Measurements from ENCODE around the gene TCEAL4. TPM values are rescaled to one million over a fixed set of nuclear protein-coding genes. Genes with fewer than 3 reads are reported as not detected.
A peak's percentile ranks its signal among the peaks of the same experiment; 100 is the strongest.

The TCEAL4 gene
- total RNA-seq (100 to 1,000 TPM in 2 of 5 donors, 10 to 100 TPM in 2, 1 to 10 TPM in 1; 5.8 to 247 (median 59.8) TPM), polyA plus RNA-seq (100 to 1,000 TPM; 174 to 247 (median 186) TPM)
- long read RNA-seq, donor 1, transcript TCEAL4-208 (3 exons, 1,273 nt), result major isoform, 24 of 32 reads
- long read RNA-seq, donor 1, partial matches to known transcripts, result 0 of 32 reads
- long read RNA-seq, donor 1, other reads (novel, unspliced or antisense), result 0 of 32 reads
- long read RNA-seq, donor 2, transcript TCEAL4-208 (3 exons, 1,273 nt), result major isoform, 34 of 44 reads
- long read RNA-seq, donor 2, partial matches to known transcripts, result 0 of 44 reads
- long read RNA-seq, donor 2, other reads (novel, unspliced or antisense), result 0 of 44 reads
- long read RNA-seq, donor 3, transcript TCEAL4-208 (3 exons, 1,273 nt), result major isoform, 26 of 53 reads
- long read RNA-seq, donor 3, transcript TCEAL4-212 (3 exons, 1,008 nt), result minor isoform, 5 of 53 reads
- long read RNA-seq, donor 3, transcript TCEAL4-204 (2 exons, 891 nt), result minor isoform, 5 of 53 reads
- long read RNA-seq, donor 3, partial matches to known transcripts, result 12 of 53 reads
- long read RNA-seq, donor 3, other reads (novel, unspliced or antisense), result 0 of 53 reads
- long read RNA-seq, donor 4, partial matches to known transcripts, result 0 of 3 reads
- long read RNA-seq, donor 4, other reads (novel, unspliced or antisense), result 0 of 3 reads
- long read RNA-seq, donor 5, transcript TCEAL4-212 (3 exons, 1,008 nt), result minor isoform, 6 of 71 reads
- long read RNA-seq, donor 5, transcript TCEAL4-208 (3 exons, 1,273 nt), result major isoform, 54 of 71 reads
- long read RNA-seq, donor 5, partial matches to known transcripts, result 0 of 71 reads
- long read RNA-seq, donor 5, other reads (novel, unspliced or antisense), result 7 of 71 reads
- long read RNA-seq, donor 6, transcript TCEAL4-208 (3 exons, 1,273 nt), result major isoform, 70 of 112 reads
- long read RNA-seq, donor 6, transcript TCEAL4-212 (3 exons, 1,008 nt), result minor isoform, 12 of 112 reads
- long read RNA-seq, donor 6, transcript TCEAL4-204 (2 exons, 891 nt), result minor isoform, 18 of 112 reads
- long read RNA-seq, donor 6, partial matches to known transcripts, result 0 of 112 reads
- long read RNA-seq, donor 6, other reads (novel, unspliced or antisense), result 6 of 112 reads
- long read RNA-seq, donor 7, transcript TCEAL4-204 (2 exons, 891 nt), result minor isoform, 7 of 61 reads
- long read RNA-seq, donor 7, transcript TCEAL4-208 (3 exons, 1,273 nt), result major isoform, 40 of 61 reads
- long read RNA-seq, donor 7, partial matches to known transcripts, result 0 of 61 reads
- long read RNA-seq, donor 7, other reads (novel, unspliced or antisense), result 5 of 61 reads
- long read RNA-seq, donor 8, transcript TCEAL4-204 (2 exons, 891 nt), result minor isoform, 5 of 56 reads
- long read RNA-seq, donor 8, transcript TCEAL4-208 (3 exons, 1,273 nt), result major isoform, 47 of 56 reads
- long read RNA-seq, donor 8, partial matches to known transcripts, result 0 of 56 reads
- long read RNA-seq, donor 8, other reads (novel, unspliced or antisense), result 0 of 56 reads
- long read RNA-seq, donor 9, transcript TCEAL4-212 (3 exons, 1,008 nt), result minor isoform, 7 of 67 reads
- long read RNA-seq, donor 9, transcript TCEAL4-208 (3 exons, 1,273 nt), result major isoform, 44 of 67 reads
- long read RNA-seq, donor 9, partial matches to known transcripts, result 0 of 67 reads
- long read RNA-seq, donor 9, other reads (novel, unspliced or antisense), result 9 of 67 reads
- long read RNA-seq, donor 10, transcript TCEAL4-208 (3 exons, 1,273 nt), result major isoform, 17 of 23 reads
- long read RNA-seq, donor 10, partial matches to known transcripts, result 0 of 23 reads
- long read RNA-seq, donor 10, other reads (novel, unspliced or antisense), result 0 of 23 reads

DNA sequence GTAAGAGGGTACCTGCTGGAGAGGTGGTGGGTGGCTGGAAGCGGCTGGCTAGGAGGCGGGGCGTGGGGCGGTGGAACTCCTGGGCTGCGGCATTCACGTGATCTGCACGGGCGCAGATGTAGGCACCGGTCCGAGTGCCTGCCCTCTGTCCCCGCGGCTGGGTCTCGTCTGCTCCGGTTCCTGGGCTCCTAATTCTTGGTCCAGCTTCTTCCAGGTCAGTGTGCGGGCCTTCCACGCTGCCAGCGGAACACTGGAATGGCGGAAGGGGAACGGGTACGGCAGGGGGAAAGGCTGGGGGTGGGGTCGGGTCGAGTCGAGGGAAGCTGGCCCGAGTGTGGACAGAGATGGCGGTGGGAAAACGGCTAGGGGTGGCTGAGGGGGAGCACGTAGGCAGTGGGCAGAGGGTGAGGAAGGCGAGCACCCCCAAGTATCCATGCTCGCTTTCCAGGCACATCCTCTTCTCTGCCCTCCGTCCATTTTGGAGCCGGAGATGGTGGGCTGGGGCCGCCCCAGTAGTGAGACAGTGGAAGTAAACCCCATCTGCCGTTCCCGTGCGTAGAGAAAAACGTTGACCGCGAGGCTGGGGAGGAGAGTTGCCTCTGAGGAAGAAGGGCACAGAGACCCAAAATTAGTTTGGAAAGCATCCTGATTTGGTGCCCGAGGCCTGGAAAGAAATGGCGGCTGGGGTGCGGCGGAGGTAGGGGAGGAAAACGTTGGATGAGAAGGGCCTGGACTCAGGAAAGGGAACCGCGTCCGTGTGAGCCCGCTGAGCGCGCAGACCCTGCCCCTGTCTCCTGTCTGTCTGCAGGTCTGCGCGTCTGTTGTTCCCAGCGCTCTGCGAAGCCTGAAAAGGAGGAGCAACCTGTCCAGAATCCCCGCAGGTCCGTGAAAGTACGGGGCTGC, at the start of gene TCEAL4:
TSS of gene TCEAL4 (plus strand) at position 105 of the 903 bp plus-strand sequence. CDS start 1,161 bp downstream, outside the sequence.
- peak; percentile 63 to 84 for DNase-seq
- intact Hi-C loops (cut with DNase I; ENCODE audit: low total_unique reads), result no loop called here
- H3K36me3 ChIP-seq, result no peaks in the 10 kb centered on the region
- H3K4me1 ChIP-seq, result peaks cover 0 to 16% (median 6%) of the 10 kb centered on the region in 4 donors
- peaks cover 0 to 15% (median 6%) of the 10 kb centered on the region in 4 donors for H3K9me3 ChIP-seq
- no peak for TF ChIP-seq EP300 (IDR thresholded peaks at IDR 0.05)
- peak in 2 of 3 donors; percentile 40 to 47 for TF ChIP-seq POLR2AphosphoS5 (IDR thresholded peaks at IDR 0.05)
- WGBS, 5 donors, result 1 to 35% (median 5%) methylated on average over 39 to 56 of the region's 56 CpGs
- H3K4me3 ChIP-seq, result peak within 1 kb of the TSS; percentile 55 to 75 (median 68)
- peak within 1 kb of the TSS; percentile 81 to 87 (median 84) for H3K27ac ChIP-seq
- H3K27me3 ChIP-seq, result no peaks in the 10 kb centered on the region

DNA sequence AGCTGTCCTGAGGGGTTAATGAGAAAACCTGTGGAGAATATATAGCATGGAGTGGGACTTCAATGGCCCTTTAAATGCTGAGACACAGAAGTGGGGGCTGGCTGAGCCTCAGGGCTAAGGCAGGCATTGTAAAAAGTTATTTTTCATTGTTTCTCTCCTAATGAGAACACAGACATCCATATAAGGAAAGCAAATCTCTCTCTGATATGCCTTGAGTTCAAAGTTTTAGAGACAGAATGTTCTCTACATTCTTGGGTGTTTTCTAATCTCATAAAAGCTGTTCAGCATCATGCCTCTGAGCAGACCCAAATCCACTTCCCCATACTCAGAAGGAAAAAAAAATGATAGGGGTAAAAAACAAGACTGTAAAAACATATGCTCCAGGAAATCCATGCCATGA, 49.2 kb upstream of the TCEAL4 start:
- TF ChIP-seq, protein P1, sequence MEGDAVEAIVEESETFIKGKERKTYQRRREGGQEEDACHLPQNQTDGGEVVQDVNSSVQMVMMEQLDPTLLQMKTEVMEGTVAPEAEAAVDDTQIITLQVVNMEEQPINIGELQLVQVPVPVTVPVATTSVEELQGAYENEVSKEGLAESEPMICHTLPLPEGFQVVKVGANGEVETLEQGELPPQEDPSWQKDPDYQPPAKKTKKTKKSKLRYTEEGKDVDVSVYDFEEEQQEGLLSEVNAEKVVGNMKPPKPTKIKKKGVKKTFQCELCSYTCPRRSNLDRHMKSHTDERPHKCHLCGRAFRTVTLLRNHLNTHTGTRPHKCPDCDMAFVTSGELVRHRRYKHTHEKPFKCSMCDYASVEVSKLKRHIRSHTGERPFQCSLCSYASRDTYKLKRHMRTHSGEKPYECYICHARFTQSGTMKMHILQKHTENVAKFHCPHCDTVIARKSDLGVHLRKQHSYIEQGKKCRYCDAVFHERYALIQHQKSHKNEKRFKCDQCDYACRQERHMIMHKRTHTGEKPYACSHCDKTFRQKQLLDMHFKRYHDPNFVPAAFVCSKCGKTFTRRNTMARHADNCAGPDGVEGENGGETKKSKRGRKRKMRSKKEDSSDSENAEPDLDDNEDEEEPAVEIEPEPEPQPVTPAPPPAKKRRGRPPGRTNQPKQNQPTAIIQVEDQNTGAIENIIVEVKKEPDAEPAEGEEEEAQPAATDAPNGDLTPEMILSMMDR (IDR thresholded peaks at IDR 0.05), result no peak
- no peak for TF ChIP-seq POLR2A (IDR thresholded peaks at IDR 0.05)
- Histone ChIP-seq H3K27ac (peak overlapping the region in 4 of 5 donors; percentile 49 to 64 (median 53)), H3K4me3 (no peak overlapping the region), H3K27me3 (no peaks in the 10 kb centered on the region), H3K9me3 (no peaks in the 10 kb centered on the region), H3K4me1 (peaks cover 0 to 7% (median 0%) of the 10 kb centered on the region in 4 donors), H3K36me3 (no peaks in the 10 kb centered on the region)
- intact Hi-C loops (cut with DNase I; ENCODE audit: low total_unique reads), result loop anchor here (10.0 kb wide), 1 partner anchor 279 kb away; no protein-coding TSS in a partner anchor
- DNase-seq, result no peak

DNA sequence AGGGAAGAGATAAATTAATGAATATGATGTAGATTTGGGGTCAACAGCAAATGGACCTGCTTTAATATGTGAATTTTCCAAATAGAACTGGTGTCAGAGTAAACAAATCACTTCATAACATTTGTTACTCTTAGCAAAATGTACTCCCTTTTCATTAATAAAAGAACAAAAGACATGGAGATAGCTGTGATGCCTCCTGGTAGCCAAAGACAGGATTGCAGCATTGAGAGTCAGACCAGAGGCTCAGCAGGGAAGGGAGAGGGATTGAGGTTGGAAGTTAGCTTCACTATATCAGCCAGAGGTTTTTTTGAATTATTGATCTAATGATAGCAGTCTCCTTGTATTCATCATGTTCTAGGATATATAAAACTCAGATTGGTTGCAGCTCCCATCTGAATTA, 48.6 kb upstream of the TCEAL4 start:
- Histone ChIP-seq H3K36me3 (no peaks in the 10 kb centered on the region), H3K9me3 (no peaks in the 10 kb centered on the region), H3K27me3 (no peaks in the 10 kb centered on the region), H3K27ac (peak overlapping the region in 4 of 5 donors; percentile 49 to 64 (median 53)), H3K4me3 (no peak overlapping the region), H3K4me1 (peaks cover 0 to 7% (median 0%) of the 10 kb centered on the region in 4 donors)
- TF ChIP-seq EP300 (IDR thresholded peaks at IDR 0.05), result no peak
- no peak for TF ChIP-seq POLR2AphosphoS5 (IDR thresholded peaks at IDR 0.05)
- TF ChIP-seq, protein P1 (IDR thresholded peaks at IDR 0.05), result no peak
- no peak for TF ChIP-seq POLR2A (IDR thresholded peaks at IDR 0.05)
- no peak for DNase-seq
- intact Hi-C loops (cut with DNase I; ENCODE audit: low total_unique reads), result loop anchor here (10.0 kb wide), 1 partner anchor 278 kb away; no protein-coding TSS in a partner anchor
